ENCODE measurements around the gene RASSF1.

DNA sequence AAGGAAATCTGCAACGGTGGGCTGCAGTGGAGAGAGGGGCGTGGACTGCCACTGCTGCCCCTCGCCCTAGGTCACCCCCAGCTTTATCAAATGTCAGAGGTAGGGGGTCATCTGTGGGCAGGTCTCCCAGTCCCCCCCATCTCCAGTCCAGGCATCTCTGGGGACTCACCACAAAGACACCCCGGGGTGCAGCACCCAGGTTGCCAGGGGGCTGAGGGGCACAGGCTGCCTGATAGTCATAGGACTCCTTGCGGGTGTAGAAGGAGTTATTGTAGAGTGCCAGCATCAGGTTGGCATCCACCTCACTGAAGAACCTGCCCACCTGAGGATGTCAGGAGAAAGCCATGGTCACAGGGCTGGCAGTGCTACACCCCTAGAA is 25.2 kb upstream of the RASSF1 start:
- TF ChIP-seq, protein P1, sequence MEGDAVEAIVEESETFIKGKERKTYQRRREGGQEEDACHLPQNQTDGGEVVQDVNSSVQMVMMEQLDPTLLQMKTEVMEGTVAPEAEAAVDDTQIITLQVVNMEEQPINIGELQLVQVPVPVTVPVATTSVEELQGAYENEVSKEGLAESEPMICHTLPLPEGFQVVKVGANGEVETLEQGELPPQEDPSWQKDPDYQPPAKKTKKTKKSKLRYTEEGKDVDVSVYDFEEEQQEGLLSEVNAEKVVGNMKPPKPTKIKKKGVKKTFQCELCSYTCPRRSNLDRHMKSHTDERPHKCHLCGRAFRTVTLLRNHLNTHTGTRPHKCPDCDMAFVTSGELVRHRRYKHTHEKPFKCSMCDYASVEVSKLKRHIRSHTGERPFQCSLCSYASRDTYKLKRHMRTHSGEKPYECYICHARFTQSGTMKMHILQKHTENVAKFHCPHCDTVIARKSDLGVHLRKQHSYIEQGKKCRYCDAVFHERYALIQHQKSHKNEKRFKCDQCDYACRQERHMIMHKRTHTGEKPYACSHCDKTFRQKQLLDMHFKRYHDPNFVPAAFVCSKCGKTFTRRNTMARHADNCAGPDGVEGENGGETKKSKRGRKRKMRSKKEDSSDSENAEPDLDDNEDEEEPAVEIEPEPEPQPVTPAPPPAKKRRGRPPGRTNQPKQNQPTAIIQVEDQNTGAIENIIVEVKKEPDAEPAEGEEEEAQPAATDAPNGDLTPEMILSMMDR (conservative IDR thresholded peaks at IDR 0.05; ENCODE audit: low read length), result no peak
- no peak for TF ChIP-seq EZH2phosphoT487 (IDR thresholded peaks at IDR 0.05; ENCODE audit: borderline replicate concordance)

Data from Loucy (cell line).